Osteoblast (primary cell): Measurements from ENCODE around the gene RNF224. TPM values are rescaled to one million over a fixed set of nuclear protein-coding genes. Genes with fewer than 3 reads are reported as not detected.
"Not testable (repeated sequence)": the region's sequence is repeated elsewhere in the genome, so short reads cannot be mapped to it uniquely, and the experiment has no call there.

Experiments used
- DNase-seq: peaks from one replicate; pipeline ENCODE4 v3.0.0; 2011; ENCODE audit warnings: low spot score, mixed read lengths; ENCODE audit not compliant: insufficient read length; ENCODE audit errors: missing footprints
- H2AFZ ChIP-seq: 2 replicates; pipeline ENCODE4 v1.6.0; 2011; ENCODE audit warnings: mild to moderate bottlenecking, low read length
- H3K27ac ChIP-seq: 2 replicates; pipeline ENCODE4 v1.5.1; 2011; ENCODE audit warnings: mild to moderate bottlenecking, low read depth, low read length, moderate library complexity
- H3K27me3 ChIP-seq: 2 replicates; pipeline ENCODE4 v1.6.0; 2012; ENCODE audit warnings: mild to moderate bottlenecking, control low read depth, inconsistent platforms, low read length, moderate library complexity; ENCODE audit not compliant: insufficient read depth
- H3K36me3 ChIP-seq: 2 replicates; pipeline ENCODE4 v1.5.1; 2011; ENCODE audit warnings: mild to moderate bottlenecking, low read length, control low read depth, moderate library complexity; ENCODE audit not compliant: insufficient read depth
- H3K4me1 ChIP-seq: 2 replicates; pipeline ENCODE4 v1.5.1; 2011; ENCODE audit warnings: mild to moderate bottlenecking, low read length, control low read depth, moderate library complexity; ENCODE audit not compliant: insufficient read depth
- H3K4me2 ChIP-seq: 2 replicates; pipeline ENCODE4 v1.6.0; 2011; ENCODE audit warnings: mild to moderate bottlenecking, low read length; ENCODE audit not compliant: insufficient read depth
- H3K4me3 ChIP-seq: fragments of 200-600 bp; sonication (generic); 3 replicates; pipeline ENCODE4 v1.5.1; 2012; ENCODE audit warnings: mild to moderate bottlenecking, low read length, inconsistent platforms; ENCODE audit not compliant: insufficient read depth
- H3K79me2 ChIP-seq: 2 replicates; pipeline ENCODE4 v1.6.0; 2012; ENCODE audit warnings: mild to moderate bottlenecking, low read length, control low read depth, inconsistent platforms; ENCODE audit not compliant: insufficient read depth
- H3K9me3 ChIP-seq: 2 replicates; pipeline ENCODE4 v1.5.1; 2011; ENCODE audit warnings: low read depth, low read length, control low read depth
- H4K20me1 ChIP-seq: 2 replicates; pipeline ENCODE4 v1.6.0; 2012; ENCODE audit warnings: mild to moderate bottlenecking, low read length, control low read depth; ENCODE audit not compliant: insufficient read depth
- total RNA-seq: library from RNA; depleted of rRNA; stranded (reverse); fragments of >200 nt; gene quantifications from 2 replicates; pipeline ENCODE4 v1.2.3, GENCODE V29; 2012
- TF ChIP-seq, protein P1 (sequence below): IDR thresholded peaks from 2 replicates; pipeline ENCODE4 v1.5.1; 2011; ENCODE audit warnings: mild to moderate bottlenecking, low read depth, low read length, moderate library complexity; ENCODE audit errors: extremely low read depth

RNF224 gene
- total RNA-seq, 1 donor, result under 0.01 TPM

GRCh38 chr9:137241490-137242268, 14.4 kb downstream of the RNF224 start:
- peak overlapping the region; percentile 89 for H3K4me3 ChIP-seq
- peaks cover 35% of the 10 kb centered on the region for H4K20me1 ChIP-seq
- peaks cover 43% of the 10 kb centered on the region for H3K79me2 ChIP-seq
- H3K27me3 ChIP-seq, result no peaks in the 10 kb centered on the region
- peak overlapping the region; percentile 34 for H3K27ac ChIP-seq
- DNase-seq, result peak; percentile 99
- H3K4me1 ChIP-seq, result peaks cover 9% of the 10 kb centered on the region
- H3K9me3 ChIP-seq, result no peaks in the 10 kb centered on the region
- peaks cover 20% of the 10 kb centered on the region for H3K36me3 ChIP-seq
- no peak overlapping the region for H2AFZ ChIP-seq
- TF ChIP-seq, protein P1, sequence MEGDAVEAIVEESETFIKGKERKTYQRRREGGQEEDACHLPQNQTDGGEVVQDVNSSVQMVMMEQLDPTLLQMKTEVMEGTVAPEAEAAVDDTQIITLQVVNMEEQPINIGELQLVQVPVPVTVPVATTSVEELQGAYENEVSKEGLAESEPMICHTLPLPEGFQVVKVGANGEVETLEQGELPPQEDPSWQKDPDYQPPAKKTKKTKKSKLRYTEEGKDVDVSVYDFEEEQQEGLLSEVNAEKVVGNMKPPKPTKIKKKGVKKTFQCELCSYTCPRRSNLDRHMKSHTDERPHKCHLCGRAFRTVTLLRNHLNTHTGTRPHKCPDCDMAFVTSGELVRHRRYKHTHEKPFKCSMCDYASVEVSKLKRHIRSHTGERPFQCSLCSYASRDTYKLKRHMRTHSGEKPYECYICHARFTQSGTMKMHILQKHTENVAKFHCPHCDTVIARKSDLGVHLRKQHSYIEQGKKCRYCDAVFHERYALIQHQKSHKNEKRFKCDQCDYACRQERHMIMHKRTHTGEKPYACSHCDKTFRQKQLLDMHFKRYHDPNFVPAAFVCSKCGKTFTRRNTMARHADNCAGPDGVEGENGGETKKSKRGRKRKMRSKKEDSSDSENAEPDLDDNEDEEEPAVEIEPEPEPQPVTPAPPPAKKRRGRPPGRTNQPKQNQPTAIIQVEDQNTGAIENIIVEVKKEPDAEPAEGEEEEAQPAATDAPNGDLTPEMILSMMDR, result no peak
- peak overlapping the region; percentile 88 for H3K4me2 ChIP-seq

DNA sequence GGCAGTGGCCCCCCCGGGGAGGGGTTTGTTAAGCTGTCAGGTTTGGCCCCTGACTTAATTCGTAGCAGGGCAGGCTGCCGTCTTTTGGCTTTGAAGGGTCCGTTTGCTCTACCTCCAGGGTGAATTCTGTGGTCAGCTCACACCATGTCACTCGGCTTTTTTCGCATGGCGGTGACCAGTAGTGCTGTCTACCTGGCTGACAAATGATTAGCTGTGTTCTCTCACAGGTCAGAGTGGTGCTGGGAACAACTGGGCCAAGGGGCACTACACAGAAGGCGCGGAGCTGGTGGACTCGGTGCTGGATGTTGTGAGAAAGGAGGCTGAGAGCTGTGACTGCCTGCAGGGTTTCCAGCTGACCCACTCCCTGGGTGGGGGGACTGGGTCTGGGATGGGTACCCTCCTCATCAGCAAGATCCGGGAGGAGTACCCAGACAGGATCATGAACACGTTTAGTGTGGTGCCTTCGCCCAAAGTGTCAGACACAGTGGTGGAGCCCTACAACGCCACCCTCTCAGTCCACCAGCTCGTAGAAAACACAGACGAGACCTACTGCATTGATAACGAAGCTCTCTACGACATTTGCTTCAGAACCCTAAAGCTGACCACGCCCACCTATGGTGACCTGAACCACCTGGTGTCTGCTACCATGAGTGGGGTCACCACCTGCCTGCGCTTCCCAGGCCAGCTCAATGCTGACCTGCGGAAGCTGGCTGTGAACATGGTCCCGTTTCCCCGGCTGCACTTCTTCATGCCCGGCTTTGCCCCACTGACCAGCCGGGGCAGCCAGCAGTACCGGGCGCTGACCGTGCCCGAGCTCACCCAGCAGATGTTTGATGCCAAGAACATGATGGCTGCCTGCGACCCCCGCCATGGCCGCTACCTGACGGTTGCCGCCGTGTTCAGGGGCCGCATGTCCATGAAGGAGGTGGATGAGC, 15.2 kb downstream of the RNF224 start:
- H3K36me3 ChIP-seq, result peaks cover 20% of the 10 kb centered on the region
- H3K4me3 ChIP-seq, result peak overlapping the region; percentile 89
- peak; percentile 80 for DNase-seq
- peaks cover 39% of the 10 kb centered on the region for H3K79me2 ChIP-seq
- peaks cover 8% of the 10 kb centered on the region for H3K4me1 ChIP-seq
- TF ChIP-seq, protein P1, result no peak
- no peaks in the 10 kb centered on the region for H3K9me3 ChIP-seq
- no peaks in the 10 kb centered on the region for H3K27me3 ChIP-seq
- peaks cover 31% of the 10 kb centered on the region for H4K20me1 ChIP-seq
- H3K4me2 ChIP-seq, result peak overlapping the region; percentile 88
- H2AFZ ChIP-seq, result no peak overlapping the region
- peak overlapping the region; percentile 34 for H3K27ac ChIP-seq

GRCh38 chr9:137243266-137243625, 15.9 kb downstream of the RNF224 start:
- Histone ChIP-seq H3K4me3 (peak overlapping the region; percentile 89), H4K20me1 (peaks cover 31% of the 10 kb centered on the region), H3K36me3 (peaks cover 20% of the 10 kb centered on the region), H3K79me2 (peaks cover 33% of the 10 kb centered on the region), H3K4me2 (peak overlapping the region; percentile 88)
- not testable (repeated sequence) for H3K4me1 ChIP-seq, H3K27me3 ChIP-seq, DNase-seq, H3K27ac ChIP-seq, H2AFZ ChIP-seq, H3K9me3 ChIP-seq

GRCh38 chr9:137243626-137244485, 16.6 kb downstream of the RNF224 start:
- DNase-seq, result peak; percentile 84
- TF ChIP-seq, protein P1, result no peak
- Histone ChIP-seq H3K79me2 (peaks cover 26% of the 10 kb centered on the region), H3K9me3 (no peaks in the 10 kb centered on the region), H3K4me2 (peak overlapping the region; percentile 4), H3K4me3 (no peak overlapping the region), H4K20me1 (peaks cover 31% of the 10 kb centered on the region), H3K4me1 (peaks cover 8% of the 10 kb centered on the region), H3K27me3 (no peaks in the 10 kb centered on the region), H3K36me3 (peaks cover 20% of the 10 kb centered on the region), H3K27ac (no peak overlapping the region), H2AFZ (no peak overlapping the region)
